ENCODE data around the gene PODXL. TPM values are rescaled to one million over a fixed set of nuclear protein-coding genes. Genes with fewer than 3 reads are reported as not detected.
"Not testable (repeated sequence)": the region's sequence is repeated elsewhere in the genome, so short reads cannot be mapped to it uniquely, and the experiment has no call there.

Gene PODXL
- polyA plus RNA-seq, 12 donors, result 65.5 to 217 (median 82.7) TPM

DNA sequence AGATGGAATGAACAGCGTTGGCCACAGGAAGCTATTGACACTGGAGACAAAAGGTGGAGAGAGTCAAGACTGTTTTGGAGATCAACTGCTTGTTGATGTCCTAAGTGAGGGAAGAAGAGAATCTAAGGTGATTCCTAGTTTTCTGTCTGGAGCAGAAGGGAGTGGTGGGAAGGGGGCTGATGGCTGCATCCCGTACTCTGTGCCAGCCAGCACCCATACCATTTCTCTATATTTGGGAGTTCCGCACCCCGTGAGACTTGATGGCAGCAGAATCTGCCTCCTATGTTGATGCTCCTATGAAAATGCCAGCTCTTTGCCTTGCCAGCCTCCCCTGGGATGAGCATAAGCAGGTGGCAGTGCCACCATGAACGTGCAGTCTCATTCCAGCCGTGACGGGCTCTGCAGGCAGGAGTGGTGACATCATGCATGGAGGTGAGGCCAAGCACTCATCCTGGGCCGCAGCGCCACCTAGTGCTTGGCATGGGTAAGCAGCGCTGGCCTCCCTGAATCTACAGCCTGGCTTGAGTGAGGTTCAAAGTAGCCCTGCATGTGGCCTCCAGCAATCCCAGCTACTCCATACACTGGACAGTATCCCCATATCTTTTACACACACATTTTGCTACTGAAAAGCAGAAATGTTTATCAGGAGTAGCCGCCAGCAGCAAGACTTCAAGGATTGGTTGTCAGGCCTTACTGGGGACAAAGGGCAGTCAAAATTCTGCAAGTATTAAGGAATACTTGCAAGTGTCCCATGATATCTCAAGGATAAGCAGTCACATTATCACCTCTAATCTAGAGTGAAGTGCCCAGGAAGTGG lies 43.0 kb downstream of the PODXL start:
- peak; percentile 81 for DNase-seq

DNA sequence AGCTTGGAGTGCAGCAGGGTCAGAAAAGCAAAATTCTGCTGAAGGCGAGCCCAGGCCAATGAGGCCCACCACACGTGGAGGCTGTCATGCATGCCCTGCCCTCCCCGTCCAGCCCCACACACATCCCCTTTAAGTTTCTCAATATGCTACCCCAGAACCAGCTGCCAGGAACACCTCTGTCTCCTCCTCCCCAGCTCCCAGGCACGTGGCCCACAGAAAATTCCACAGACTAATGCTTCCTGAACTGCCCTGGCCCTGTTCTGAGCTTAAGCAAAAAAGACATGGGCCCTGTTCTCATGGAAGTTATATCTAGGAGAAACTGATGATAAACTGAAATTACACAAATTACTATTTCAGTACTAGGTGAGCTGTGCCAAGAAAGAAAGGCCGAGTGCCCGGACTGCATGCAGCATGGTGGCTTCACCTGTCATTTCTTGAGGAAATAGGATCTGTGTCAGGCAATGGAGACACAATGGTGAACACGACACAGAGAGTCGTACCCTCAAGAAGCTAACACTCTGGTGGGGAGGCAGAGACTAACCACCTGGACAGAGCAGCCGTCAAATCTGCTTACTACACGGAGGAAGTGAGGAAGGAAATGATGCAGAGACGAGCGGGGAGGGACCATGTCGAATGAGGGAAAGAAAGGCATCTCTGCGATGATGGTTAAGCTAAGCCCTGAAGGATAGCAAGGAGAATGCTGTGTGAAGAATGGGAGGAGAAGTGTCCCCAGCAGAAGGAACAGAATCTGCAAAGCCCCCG lies 44.5 kb downstream of the PODXL start:
- DNase-seq, result no peak

DNA sequence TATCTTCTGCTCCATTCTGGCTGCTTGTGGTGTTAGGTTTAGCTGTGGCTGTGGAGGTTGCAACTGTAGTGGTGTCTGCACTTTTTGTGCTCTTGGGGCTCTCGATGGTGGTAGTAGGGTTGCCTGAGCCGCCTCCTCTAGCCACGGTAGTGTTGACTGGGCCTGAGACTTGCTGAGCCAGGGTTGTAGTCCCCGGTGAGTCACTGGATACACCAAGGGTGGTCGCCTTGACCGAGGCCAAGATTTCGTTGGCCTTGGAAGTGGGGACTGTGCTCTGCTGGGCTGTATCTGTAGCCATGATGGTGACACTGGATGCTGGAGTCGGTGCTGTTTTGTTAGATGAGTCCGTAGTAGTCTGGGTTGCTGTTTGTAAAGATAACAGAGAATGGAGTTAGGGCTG lies 45.4 kb downstream of the PODXL start:
- DNase-seq, result no peak

DNA sequence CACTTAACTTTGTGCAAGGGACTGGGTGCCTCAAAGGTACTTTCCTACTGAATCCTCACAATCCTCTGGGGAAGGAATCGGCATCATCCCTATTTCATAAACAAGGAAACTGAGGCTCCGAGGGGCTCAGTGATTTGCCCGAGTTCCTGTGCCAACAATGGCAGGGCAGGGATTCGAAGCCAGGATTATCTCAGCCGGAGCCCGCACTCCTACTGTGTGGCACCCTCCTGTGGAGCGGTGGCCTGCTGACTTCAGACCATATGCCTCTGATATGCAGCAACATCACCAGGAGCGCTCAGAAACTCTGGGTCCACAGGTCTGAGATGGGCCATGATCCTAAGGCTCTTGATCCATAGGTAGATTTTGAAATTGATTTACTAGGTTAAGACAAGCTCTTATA lies 46.6 kb downstream of the PODXL start:
- no peak for DNase-seq

DNA sequence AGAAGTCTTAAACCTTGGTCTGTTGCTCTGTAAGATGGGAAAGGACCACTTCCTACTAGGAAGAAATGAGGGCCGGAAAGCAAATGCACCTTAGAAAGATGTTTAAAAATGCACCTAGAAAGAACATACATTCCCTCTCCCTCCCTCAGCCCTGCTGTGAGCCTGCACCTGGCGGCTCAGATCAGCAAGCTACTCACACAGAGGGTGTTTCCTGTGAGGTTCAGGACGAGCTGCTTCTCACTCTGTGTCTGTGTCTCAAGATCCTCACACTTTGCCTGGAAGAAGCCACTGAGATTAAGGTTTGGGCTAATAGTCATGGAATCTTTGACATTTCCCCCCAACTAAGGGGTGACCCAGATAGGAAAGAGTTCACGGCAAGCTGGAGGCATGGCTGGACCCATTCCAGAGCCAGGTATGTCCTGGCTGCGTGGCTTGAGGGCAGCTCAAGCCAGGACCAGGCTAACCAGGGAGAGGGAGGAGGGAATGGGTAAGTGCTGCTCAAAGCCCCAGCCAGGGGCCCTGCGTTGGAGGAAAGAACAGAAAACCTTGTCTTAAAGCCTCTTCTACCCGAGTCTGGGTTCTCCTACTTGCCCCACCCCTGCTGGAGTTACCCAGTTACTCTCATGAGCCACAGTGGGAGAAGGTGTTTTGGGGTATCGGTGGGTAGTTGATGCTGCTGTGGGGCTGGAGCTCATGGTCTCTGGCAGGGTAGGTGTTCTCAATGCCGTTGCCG lies 47.5 kb downstream of the PODXL start:
- no peak for DNase-seq

DNA sequence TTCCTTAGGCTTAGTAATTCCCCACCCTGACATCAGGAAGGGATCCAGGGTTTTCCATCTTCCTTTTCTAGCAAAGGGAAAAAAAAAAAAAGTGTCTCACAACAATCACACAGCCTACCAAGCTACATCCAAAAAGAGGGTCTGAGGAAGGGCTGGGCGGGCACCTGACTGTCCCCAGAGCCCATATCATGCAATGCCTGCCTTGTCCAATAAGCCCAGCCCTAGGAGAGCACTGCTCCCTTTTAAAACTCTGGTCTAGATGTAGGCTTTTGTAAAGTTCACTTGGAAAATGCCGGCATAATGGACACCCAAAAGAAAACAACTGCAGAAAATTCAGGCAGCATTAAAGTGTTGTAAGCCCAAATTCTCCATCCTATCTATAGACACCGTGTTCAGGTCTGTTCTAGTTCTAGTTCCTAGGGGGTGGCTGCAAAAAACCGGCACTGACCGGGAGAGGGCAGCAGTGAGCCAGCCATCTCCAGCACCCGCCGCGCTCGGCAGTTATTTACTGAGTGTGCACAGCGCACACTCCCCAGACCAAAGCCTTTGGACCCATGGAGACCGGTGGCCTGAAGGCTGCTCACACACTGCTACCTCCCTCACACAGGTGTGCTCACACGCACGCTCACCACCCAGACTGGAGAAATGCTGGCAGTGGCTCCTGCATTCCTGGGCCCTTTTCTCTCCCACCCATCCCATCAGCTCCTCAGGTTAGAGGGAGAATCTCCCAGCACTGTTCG lies 48.7 kb downstream of the PODXL start:
- DNase-seq, result peak; percentile 75

DNA sequence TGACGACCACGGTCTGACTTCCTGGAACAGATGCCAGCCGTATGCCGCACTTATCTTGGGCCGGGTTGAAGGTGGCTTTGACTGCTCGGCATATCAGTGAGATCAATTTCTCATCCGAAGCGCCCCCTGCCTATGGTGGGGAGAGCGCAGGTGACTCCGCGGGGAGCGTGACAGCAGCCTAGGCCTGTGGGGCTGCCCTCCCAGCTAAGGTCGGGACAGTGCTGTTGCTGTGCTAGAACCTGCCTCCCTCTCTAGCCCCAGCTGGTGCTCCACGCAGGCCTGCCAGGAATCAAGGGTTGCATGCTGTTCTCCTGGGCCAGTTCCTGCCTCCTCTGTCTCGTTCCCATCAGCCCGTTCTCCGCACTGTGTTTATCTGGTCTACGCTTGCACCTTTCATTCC lies 49.8 kb downstream of the PODXL start:
- DNase-seq, result no peak

DNA sequence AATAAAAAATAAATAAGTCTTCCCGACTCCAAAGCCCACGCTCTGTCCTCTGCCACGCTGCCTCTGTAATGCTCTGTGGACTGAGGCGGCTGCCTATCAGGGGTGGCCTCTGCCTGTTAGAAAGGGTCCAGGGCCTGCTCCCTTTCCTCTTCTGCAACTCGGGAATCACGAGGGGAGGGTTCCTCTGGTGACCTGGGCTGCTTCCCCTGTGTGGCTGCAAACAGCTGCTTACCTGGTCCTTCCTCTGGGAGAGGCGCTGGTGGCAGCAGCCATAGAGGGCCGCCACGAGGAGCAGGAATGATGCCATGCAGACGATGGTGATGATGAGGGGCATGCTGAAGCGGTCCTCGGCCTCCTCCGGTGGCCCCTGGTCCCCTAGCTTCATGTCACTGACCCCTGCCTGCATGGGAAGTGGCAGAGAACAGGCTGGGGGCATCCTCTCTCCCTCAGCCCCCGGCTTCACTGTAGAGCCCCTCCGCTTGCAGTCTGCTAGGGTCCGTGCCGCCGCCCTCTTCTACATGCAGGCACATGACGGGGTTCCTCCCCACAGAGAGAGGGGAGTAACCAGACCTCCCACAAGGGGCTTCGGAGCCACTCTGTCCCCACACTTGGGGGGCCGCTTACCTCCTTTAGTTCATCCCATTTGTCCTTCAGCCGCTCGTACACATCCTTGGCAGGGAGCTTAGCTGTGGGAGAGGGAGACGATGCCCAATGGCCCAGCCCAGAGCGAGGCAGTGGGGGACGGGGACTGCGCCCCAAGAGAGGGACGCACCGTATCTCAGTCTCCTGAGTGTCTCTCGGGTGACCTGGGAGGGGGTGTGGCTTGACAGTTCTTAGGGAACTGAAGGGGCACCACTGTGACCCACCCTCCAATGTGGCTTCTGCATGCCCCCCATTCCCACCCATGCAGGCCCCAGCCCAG lies 50.5 kb downstream of the PODXL start:
- DNase-seq, result no peak

DNA sequence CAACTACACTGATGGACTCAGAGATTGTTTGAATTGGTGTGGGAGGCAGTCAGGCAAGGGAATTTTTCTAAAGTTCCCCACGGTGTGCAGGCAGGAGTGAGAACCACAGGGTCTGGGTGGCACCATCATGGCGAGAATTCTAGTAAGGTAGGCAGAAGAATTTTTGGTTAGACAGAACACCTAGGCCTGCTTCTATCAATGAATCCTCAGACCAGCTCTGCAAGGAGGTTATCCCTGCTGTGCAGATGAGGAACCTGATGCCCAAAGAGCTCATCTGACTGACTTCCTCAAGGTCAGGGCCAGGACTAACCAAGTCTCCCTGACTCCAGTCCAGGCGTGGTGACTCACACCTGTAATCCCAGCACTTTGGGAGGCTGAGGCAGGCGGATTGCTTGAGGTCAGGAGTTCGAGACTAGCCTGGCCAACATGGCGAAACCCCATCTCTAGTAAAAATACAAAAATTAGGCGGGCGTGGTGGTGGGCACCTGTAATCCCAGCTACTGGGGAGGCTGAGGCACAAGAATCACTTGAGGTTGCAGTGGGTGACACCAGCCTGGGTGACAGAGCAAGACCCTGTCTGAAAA lies 51.3 kb downstream of the PODXL start:
- DNase-seq, result not testable (repeated sequence)

DNA sequence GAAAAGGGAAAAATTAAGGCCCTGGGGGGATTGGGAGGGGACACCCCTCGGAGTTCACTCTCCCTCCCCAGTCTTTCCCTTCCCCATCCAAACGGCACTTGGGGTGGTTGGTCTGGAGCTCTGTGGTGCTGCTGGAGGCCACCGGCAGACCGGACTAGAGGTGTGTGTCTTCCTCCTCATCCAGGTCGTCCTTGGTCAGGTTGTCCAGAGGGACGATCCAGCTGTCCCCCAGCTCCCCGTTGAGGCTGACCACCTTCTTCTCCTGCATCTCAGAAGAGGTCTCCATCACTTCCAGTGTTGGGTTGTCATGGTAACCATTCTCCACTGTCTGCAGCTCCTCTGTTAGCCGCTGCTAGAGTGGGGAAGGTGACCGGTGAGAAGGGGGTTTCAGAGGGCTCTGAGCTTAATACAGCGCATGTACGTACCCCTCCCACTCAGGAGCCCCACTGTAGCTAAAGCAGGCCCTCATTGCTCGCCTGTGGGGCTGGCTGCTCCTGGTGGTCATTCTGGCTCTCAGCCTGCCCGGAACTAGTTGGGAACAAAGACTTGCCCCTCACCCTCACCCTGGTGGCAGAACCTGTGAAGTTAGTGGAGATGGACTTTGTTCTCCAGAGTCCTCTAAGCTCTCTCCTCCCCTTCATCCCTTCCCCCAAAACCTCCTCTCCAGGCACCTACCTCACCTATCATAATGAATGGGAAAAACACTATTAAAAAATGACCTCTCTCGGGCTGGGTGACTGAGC lies 52.1 kb downstream of the PODXL start:
- no peak for DNase-seq

DNA sequence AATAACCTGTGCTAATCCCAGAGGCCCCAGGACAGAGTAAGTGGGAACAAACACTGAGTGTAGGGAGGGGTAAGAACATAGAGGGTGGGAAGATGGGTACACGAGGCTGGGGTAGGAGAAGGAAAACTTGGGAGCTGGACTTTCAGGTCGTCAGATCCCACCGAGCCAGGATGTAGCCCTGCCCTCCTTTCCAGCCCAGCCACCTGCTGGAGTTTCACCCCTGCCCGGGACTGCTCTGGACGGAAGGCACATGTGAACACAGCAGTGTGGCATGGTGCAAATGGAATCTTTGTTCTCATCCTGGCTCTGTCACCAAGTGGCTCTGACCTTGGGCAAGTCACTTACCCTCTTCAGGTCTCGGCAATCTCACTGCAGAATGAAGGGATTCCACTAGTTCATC lies 52.8 kb downstream of the PODXL start:
- DNase-seq, result no peak

DNA sequence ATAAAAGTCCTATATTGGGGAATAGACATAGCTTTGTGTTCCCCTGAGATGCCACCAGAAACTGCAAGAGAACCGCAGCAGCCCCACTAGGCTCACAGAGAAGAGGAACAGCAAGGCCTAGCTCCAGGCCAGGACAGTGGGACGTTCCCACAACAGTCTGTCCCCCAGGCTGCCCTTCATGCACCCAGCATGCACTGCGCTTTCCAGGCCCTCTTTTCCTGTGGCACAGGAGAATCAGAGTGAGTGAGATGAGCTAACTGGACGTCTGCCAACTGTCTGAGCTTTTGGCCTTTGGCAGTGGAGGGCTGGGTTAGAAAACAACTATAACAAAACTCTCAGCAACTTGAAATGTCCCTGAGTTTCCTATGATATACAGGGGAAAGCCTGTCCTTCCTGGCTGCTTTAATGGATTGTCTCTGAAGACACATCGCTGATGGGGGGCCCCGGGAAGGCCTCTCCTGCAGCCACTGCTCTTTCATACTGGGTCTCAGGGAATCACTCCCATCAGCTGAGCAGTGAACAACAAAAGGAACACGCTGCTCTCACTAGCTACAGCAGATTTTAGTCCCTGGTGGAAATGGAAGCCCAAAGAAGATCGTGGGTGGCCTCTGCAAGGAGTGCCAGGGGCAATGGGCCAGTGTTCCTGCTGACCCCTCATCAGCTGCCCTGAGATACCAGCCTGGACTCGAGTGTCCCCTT lies 53.5 kb downstream of the PODXL start:
- DNase-seq, result peak; percentile 47

DNA sequence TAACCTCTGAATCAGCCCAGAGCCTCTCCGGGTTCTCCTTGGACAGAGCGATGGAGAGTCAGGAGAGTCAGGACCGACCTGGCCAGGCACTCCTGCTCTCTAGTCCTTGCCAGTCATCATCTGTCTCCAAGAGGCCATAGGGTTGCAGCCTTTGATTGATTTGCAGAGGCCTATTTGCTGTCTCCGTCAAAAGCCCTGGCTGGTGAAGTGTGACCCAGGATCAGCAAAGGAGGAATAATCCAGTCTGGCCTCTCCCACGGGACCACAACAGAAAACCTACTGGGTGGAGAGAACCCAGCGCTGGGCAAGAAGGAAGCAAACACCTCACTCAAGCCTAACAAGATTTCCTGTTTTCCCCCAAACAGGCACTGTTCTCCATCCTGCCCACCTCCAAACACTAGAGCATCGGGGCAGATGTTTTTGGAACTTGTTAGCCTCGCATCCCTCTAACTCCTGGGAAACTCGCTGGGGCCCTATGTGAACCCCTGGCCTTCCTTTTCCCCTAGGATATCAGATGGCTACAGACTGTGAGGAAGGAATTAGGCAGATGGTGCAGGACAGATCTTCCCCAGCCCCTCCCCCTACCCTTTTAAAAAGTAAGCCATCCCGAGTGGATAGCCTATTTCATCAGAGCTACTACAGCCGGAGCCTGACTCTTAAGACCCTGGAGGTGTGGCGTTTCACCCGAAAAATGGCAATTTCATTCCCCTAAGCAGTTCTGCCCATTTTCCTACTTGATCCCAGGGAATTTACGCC lies 54.3 kb downstream of the PODXL start:
- DNase-seq, result no peak

DNA sequence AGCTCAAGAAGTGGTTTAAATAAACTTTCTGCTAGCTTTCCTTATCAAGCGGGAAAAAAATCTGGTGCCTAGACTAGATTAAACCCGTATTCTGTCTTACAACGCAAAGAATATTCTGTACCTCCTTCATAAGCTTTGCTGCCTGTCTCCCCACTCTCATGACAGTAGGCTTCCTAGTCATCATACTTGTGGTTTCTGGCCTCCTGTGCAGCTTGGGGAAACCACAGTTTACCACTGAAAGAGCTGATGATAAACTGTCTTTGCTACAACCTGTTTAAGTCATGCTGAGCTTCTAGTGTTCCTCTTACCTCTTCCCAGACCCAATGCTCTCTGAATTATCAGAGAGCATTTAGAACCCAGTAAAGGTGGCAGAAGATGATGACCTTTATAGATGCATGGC lies 55.0 kb downstream of the PODXL start:
- no peak for DNase-seq

DNA sequence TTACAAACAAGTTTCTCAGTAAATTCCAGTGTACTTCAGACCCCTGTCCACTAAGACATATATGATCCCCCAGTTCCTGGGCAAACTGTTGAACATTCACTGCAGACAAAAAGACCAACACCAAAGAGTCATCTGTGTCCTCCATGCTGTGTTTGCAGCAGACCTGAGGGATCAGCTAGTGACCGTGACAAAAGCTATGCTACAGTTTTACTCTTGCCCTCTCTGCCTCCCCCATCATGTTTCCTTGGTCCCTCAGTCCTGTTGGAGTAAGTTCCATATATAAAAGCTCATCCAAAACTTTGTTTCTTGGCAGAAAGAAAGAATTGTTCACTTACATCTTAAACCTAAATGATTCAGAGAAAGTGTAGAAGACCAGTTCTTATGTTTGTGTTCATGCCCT lies 56.1 kb downstream of the PODXL start:
- no peak for DNase-seq

DNA sequence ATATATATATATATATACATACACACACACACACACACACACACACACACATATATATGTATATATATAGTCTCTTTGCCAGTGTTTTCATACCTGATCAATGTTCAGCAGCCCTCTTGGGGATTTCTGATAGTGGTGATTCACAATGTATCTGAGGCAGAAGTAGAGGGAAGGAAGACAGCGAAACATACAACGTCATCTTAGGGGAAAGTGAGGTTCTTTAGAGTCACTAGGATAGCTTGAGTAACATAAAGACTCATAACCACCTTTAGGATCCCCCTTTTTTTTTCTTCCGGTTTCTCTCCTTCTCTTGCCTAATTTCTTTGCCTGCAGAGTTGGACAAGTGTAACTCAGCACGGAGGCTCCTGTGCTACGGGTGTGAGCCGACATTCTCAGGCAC lies 56.6 kb downstream of the PODXL start:
- DNase-seq, result no peak

DNA sequence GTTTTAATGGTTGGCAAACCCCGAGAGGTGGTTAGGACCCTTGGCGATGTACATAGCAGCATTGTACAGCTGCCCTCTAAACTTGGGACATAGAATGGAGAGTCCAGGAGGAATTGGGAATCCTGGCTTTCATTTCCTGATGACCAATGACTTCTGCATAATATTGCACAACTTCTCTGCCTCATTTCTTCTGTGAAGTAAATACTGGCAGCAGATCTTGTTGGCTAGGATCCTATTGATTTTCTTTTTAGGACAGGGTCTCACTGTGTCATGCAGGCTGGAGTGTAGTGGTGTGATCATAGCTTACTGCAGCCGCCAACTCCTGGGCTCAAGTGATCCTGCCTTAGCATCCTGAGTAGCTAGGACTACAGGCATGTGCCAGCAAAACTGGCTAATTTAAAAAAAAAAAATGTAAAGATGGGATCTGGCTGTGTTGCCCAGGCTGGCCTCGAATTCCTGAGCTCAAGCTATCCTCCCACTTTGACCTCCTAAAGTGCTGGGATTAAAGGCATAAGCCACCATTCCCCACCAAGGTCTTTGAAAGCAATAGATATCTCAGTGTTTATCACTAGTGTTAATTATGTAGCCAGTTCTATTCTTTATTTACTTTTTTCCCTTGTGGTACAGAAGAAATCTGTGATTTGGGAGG lies 58.1 kb downstream of the PODXL start:
- DNase-seq, result no peak

DNA sequence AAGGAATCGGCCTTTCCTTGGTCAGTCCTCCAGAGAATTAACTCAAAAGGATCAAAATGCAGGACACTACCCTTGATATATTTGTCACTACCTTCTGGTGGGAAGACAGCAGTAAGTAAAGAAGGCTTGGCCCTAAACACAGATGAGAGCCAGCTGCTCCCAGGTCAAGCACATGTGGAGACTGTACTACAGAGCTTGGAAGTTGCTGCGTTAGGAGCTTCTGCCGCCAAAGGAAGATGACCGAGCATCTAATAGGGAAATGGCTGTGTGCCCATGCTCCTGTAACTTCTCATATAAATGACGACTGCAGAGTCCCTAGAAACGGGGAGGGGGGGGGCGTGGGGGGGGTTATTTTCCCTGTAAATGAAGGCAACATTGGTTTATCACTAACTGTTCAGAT lies 59.0 kb downstream of the PODXL start:
- DNase-seq, result no peak

All from muscle of arm (tissue), 12 donors.